ENCODE data around the gene IL18RAP.

Gene IL18RAP

GRCh38 chr2:102396012-102396411 is 26.9 kb upstream of the IL18RAP start:
- no peaks in the 10 kb centered on the region for H3K36me3 ChIP-seq (ENCODE audit: control insufficient read depth in 2 of 2, insufficient read depth in 2 of 2, low read length in 2 of 2)
- H3K9me3 ChIP-seq (ENCODE audit: control insufficient read depth in 2 of 2, low read length in 2 of 2) = no peaks in the 10 kb centered on the region
- no peak overlapping the region for H3K4me3 ChIP-seq (ENCODE audit: low read length in 2 of 2)
- H3K4me1 ChIP-seq (ENCODE audit: control insufficient read depth in 2 of 2, insufficient read depth in 2 of 2, low read length in 2 of 2) = no peaks in the 10 kb centered on the region
- H3K27ac ChIP-seq (ENCODE audit: low read depth in 2 of 2, low read length in 2 of 2) = no peak overlapping the region
- H3K9ac ChIP-seq (ENCODE audit: low read depth in 1 of 2, low read length in 2 of 2) = no peak overlapping the region
- no peaks in the 10 kb centered on the region for H3K27me3 ChIP-seq (ENCODE audit: control insufficient read depth in 2 of 2, insufficient read depth in 2 of 2, low read length in 2 of 2)

GRCh38 chr2:102397209-102397608 is 25.8 kb upstream of the IL18RAP start:
- Histone ChIP-seq H3K27me3 (ENCODE audit: control insufficient read depth in 2 of 2, insufficient read depth in 2 of 2, low read length in 2 of 2) (no peaks in the 10 kb centered on the region), H3K36me3 (ENCODE audit: control insufficient read depth in 2 of 2, insufficient read depth in 2 of 2, low read length in 2 of 2) (no peaks in the 10 kb centered on the region), H3K4me3 (ENCODE audit: low read length in 2 of 2) (no peak overlapping the region), H3K9ac (ENCODE audit: low read depth in 1 of 2, low read length in 2 of 2) (no peak overlapping the region), H3K27ac (ENCODE audit: low read depth in 2 of 2, low read length in 2 of 2) (no peak overlapping the region), H3K9me3 (ENCODE audit: control insufficient read depth in 2 of 2, low read length in 2 of 2) (no peaks in the 10 kb centered on the region), H3K4me1 (ENCODE audit: control insufficient read depth in 2 of 2, insufficient read depth in 2 of 2, low read length in 2 of 2) (no peaks in the 10 kb centered on the region)

DNA sequence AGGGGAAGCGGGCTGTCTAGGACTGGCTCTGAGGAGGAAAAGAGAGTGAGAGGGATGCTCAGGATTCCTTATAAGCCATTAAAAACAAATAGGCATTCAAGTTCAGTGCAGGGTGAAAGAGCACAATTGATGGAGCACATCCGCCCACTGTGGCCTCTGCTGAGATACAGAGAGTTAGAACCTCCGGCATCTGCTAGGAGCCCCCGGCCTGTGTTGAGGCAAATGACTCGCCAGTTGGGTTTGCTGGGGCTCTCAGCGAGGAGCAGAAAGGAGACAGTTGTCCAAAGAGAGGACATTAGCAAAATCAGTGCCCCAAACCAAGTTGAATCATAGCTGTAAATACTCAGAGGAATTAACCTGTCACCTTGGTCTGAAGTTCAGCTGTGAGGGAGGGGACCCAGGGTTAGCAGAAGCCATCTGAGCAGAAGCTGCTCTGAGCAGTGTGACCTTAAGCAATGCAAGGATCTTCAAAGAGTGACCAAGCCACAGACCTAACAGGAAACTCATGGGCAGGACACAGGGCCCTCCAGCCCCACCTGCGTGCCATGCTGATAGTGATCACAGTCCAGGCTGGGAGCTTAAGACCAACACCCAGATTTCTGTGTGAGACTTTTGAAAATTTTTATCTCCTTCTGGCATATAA is 23.3 kb upstream of the IL18RAP start:
- no peaks in the 10 kb centered on the region for H3K27me3 ChIP-seq (ENCODE audit: control insufficient read depth in 2 of 2, insufficient read depth in 2 of 2, low read length in 2 of 2)
- H3K4me3 ChIP-seq (ENCODE audit: low read length in 2 of 2) = no peak overlapping the region
- no peaks in the 10 kb centered on the region for H3K9me3 ChIP-seq (ENCODE audit: control insufficient read depth in 2 of 2, low read length in 2 of 2)
- H3K36me3 ChIP-seq (ENCODE audit: control insufficient read depth in 2 of 2, insufficient read depth in 2 of 2, low read length in 2 of 2) = no peaks in the 10 kb centered on the region
- H3K27ac ChIP-seq (ENCODE audit: low read depth in 2 of 2, low read length in 2 of 2) = no peak overlapping the region
- H3K9ac ChIP-seq (ENCODE audit: low read depth in 1 of 2, low read length in 2 of 2) = no peak overlapping the region
- H3K4me1 ChIP-seq (ENCODE audit: control insufficient read depth in 2 of 2, insufficient read depth in 2 of 2, low read length in 2 of 2) = no peaks in the 10 kb centered on the region

DNA sequence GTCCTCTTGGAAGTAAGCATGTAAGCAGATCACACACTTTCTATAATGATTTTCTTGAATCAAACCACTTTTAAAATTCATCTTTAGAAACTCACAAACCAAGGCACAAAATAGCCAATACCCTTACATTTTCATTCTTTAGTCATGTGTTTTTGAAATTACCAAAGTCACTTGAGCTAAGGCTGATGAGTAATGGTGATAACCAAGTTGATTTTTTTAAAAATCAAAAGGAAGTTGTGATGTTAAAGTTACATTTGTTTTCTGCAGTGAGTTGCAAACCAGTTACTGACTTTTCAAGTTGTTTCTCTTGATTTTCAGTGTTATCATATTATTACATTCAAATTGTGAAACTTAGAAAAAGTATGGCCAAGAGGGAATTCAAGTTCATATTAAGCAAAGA is 21.5 kb upstream of the IL18RAP start:
- Histone ChIP-seq H3K27me3 (ENCODE audit: control insufficient read depth in 2 of 2, insufficient read depth in 2 of 2, low read length in 2 of 2) (no peaks in the 10 kb centered on the region), H3K36me3 (ENCODE audit: control insufficient read depth in 2 of 2, insufficient read depth in 2 of 2, low read length in 2 of 2) (no peaks in the 10 kb centered on the region), H3K9ac (ENCODE audit: low read depth in 1 of 2, low read length in 2 of 2) (no peak overlapping the region), H3K4me1 (ENCODE audit: control insufficient read depth in 2 of 2, insufficient read depth in 2 of 2, low read length in 2 of 2) (no peaks in the 10 kb centered on the region), H3K27ac (ENCODE audit: low read depth in 2 of 2, low read length in 2 of 2) (no peak overlapping the region), H3K9me3 (ENCODE audit: control insufficient read depth in 2 of 2, low read length in 2 of 2) (no peaks in the 10 kb centered on the region), H3K4me3 (ENCODE audit: low read length in 2 of 2) (no peak overlapping the region)

DNA sequence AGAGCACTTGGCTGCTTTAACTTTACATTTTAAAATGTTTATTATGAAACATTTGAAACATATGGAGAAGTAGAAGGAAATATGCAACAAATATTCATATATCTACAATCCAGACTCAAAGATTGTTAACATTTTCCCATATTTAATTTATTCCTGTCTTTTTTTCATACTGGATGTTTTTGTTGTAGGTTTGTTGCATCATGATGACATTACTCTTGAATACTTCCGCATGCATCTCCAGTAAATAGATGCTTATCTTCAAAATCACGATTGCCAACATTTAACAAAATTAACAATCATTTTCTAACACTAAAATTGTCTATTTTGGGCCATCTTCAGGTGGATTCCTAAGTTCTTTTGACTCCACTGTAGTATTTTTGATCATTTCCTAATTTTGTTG is 21.1 kb upstream of the IL18RAP start:
- H3K27ac ChIP-seq (ENCODE audit: low read depth in 2 of 2, low read length in 2 of 2) = no peak overlapping the region
- no peak overlapping the region for H3K4me3 ChIP-seq (ENCODE audit: low read length in 2 of 2)
- no peaks in the 10 kb centered on the region for H3K9me3 ChIP-seq (ENCODE audit: control insufficient read depth in 2 of 2, low read length in 2 of 2)
- H3K27me3 ChIP-seq (ENCODE audit: control insufficient read depth in 2 of 2, insufficient read depth in 2 of 2, low read length in 2 of 2) = no peaks in the 10 kb centered on the region
- no peaks in the 10 kb centered on the region for H3K36me3 ChIP-seq (ENCODE audit: control insufficient read depth in 2 of 2, insufficient read depth in 2 of 2, low read length in 2 of 2)
- no peaks in the 10 kb centered on the region for H3K4me1 ChIP-seq (ENCODE audit: control insufficient read depth in 2 of 2, insufficient read depth in 2 of 2, low read length in 2 of 2)
- H3K9ac ChIP-seq (ENCODE audit: low read depth in 1 of 2, low read length in 2 of 2) = no peak overlapping the region

- Histone ChIP-seq H3K27ac (ENCODE audit: low read depth in 2 of 2, low read length in 2 of 2) (no peak overlapping the region), H3K4me3 (ENCODE audit: low read length in 2 of 2) (no peak overlapping the region), H3K9ac (ENCODE audit: low read depth in 1 of 2, low read length in 2 of 2) (no peak overlapping the region), H3K4me1 (ENCODE audit: control insufficient read depth in 2 of 2, insufficient read depth in 2 of 2, low read length in 2 of 2) (no peaks in the 10 kb centered on the region), H3K9me3 (ENCODE audit: control insufficient read depth in 2 of 2, low read length in 2 of 2) (no peaks in the 10 kb centered on the region), H3K36me3 (ENCODE audit: control insufficient read depth in 2 of 2, insufficient read depth in 2 of 2, low read length in 2 of 2) (no peaks in the 10 kb centered on the region), H3K27me3 (ENCODE audit: control insufficient read depth in 2 of 2, insufficient read depth in 2 of 2, low read length in 2 of 2) (no peaks in the 10 kb centered on the region)
Measured at GRCh38 chr2:102410952-102411351, 12.0 kb upstream of the IL18RAP start.

GRCh38 chr2:102412199-102412598 is 10.8 kb upstream of the IL18RAP start:
- no peaks in the 10 kb centered on the region for H3K27me3 ChIP-seq (ENCODE audit: control insufficient read depth in 2 of 2, insufficient read depth in 2 of 2, low read length in 2 of 2)
- no peak overlapping the region for H3K4me3 ChIP-seq (ENCODE audit: low read length in 2 of 2)
- no peak overlapping the region for H3K9ac ChIP-seq (ENCODE audit: low read depth in 1 of 2, low read length in 2 of 2)
- peaks cover 0 to under 1% of the 10 kb centered on the region in 2 donors for H3K4me1 ChIP-seq (ENCODE audit: control insufficient read depth in 2 of 2, insufficient read depth in 2 of 2, low read length in 2 of 2)
- no peaks in the 10 kb centered on the region for H3K9me3 ChIP-seq (ENCODE audit: control insufficient read depth in 2 of 2, low read length in 2 of 2)
- H3K27ac ChIP-seq (ENCODE audit: low read depth in 2 of 2, low read length in 2 of 2) = no peak overlapping the region
- H3K36me3 ChIP-seq (ENCODE audit: control insufficient read depth in 2 of 2, insufficient read depth in 2 of 2, low read length in 2 of 2) = no peaks in the 10 kb centered on the region

GRCh38 chr2:102417946-102418345 is 5.0 kb upstream of the IL18RAP start:
- no peaks in the 10 kb centered on the region for H3K36me3 ChIP-seq (ENCODE audit: control insufficient read depth in 2 of 2, insufficient read depth in 2 of 2, low read length in 2 of 2)
- no peak overlapping the region for H3K4me3 ChIP-seq (ENCODE audit: low read length in 2 of 2)
- H3K27me3 ChIP-seq (ENCODE audit: control insufficient read depth in 2 of 2, insufficient read depth in 2 of 2, low read length in 2 of 2) = peaks cover 0 to 4% of the 10 kb centered on the region in 2 donors
- H3K4me1 ChIP-seq (ENCODE audit: control insufficient read depth in 2 of 2, insufficient read depth in 2 of 2, low read length in 2 of 2) = peaks cover 0 to 5% of the 10 kb centered on the region in 2 donors
- H3K9me3 ChIP-seq (ENCODE audit: control insufficient read depth in 2 of 2, low read length in 2 of 2) = no peaks in the 10 kb centered on the region
- H3K9ac ChIP-seq (ENCODE audit: low read depth in 1 of 2, low read length in 2 of 2) = no peak overlapping the region
- H3K27ac ChIP-seq (ENCODE audit: low read depth in 2 of 2, low read length in 2 of 2) = peak overlapping the region in 1 of 2 donors; percentile 21

DNA sequence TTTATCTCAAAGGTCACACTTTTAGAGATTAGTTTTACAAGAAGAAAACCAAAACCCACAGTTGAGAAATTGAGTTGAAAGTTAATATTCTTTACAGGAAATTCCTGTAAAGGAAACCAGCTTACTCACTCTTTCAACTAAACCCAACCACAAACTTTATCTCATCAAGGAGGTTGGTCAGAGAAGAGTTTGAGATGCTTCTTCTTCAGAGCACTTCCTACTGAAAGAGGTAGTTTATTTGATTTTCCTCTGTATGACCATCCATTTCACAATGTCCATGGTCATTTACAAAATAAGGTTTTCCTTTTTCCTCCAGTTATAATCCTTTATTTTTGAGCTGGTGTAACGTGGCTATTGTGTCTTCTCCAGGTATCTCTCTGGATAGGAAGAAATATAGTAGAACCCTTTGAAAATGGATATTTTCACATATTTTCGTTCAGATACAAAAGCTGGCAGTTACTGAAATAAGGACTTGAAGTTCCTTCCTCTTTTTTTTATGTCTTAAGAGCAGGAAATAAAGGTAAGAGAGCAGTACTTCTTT is 4.5 kb upstream of the IL18RAP start:
- peaks cover 0 to 5% of the 10 kb centered on the region in 2 donors for H3K4me1 ChIP-seq (ENCODE audit: control insufficient read depth in 2 of 2, insufficient read depth in 2 of 2, low read length in 2 of 2)
- peak overlapping the region in 1 of 2 donors; percentile 40 for H3K27ac ChIP-seq (ENCODE audit: low read depth in 2 of 2, low read length in 2 of 2)
- no peaks in the 10 kb centered on the region for H3K36me3 ChIP-seq (ENCODE audit: control insufficient read depth in 2 of 2, insufficient read depth in 2 of 2, low read length in 2 of 2)
- H3K9me3 ChIP-seq (ENCODE audit: control insufficient read depth in 2 of 2, low read length in 2 of 2) = no peaks in the 10 kb centered on the region
- no peak overlapping the region for H3K9ac ChIP-seq (ENCODE audit: low read depth in 1 of 2, low read length in 2 of 2)
- H3K4me3 ChIP-seq (ENCODE audit: low read length in 2 of 2) = no peak overlapping the region
- peaks cover 0 to 4% of the 10 kb centered on the region in 2 donors for H3K27me3 ChIP-seq (ENCODE audit: control insufficient read depth in 2 of 2, insufficient read depth in 2 of 2, low read length in 2 of 2)

GRCh38 chr2:102420290-102420689 is 2.7 kb upstream of the IL18RAP start:
- Histone ChIP-seq H3K27ac (ENCODE audit: low read depth in 2 of 2, low read length in 2 of 2) (peak overlapping the region in 1 of 2 donors; percentile 11), H3K4me3 (ENCODE audit: low read length in 2 of 2) (peak overlapping the region in 1 of 2 donors; percentile 5), H3K4me1 (ENCODE audit: control insufficient read depth in 2 of 2, insufficient read depth in 2 of 2, low read length in 2 of 2) (peaks cover 0 to 5% of the 10 kb centered on the region in 2 donors), H3K36me3 (ENCODE audit: control insufficient read depth in 2 of 2, insufficient read depth in 2 of 2, low read length in 2 of 2) (no peaks in the 10 kb centered on the region), H3K9ac (ENCODE audit: low read depth in 1 of 2, low read length in 2 of 2) (no peak overlapping the region), H3K9me3 (ENCODE audit: control insufficient read depth in 2 of 2, low read length in 2 of 2) (no peaks in the 10 kb centered on the region), H3K27me3 (ENCODE audit: control insufficient read depth in 2 of 2, insufficient read depth in 2 of 2, low read length in 2 of 2) (peaks cover 0 to 4% of the 10 kb centered on the region in 2 donors)
